Measurements from ENCODE around the gene THBS1. TPM values are rescaled to one million over a fixed set of nuclear protein-coding genes. Genes with fewer than 3 reads are reported as not detected.

THBS1 gene
- 100 to 1,000 TPM; 119 to 341 (median 210) TPM for total RNA-seq

- intact Hi-C loops (cut with DNase I; ENCODE audit: low total_unique reads) = loop anchor here (5.0 kb wide), 2 partner anchors 408 to 763 kb away; no protein-coding TSS in a partner anchor
- TF ChIP-seq CTCF (IDR thresholded peaks at IDR 0.05) (no peak), POLR2A (IDR thresholded peaks at IDR 0.05) (peak; percentile 82 to 97)
- H3K27me3 ChIP-seq = no peaks in the 10 kb centered on the region
- peak within 1 kb of the TSS; percentile 98 for H3K27ac ChIP-seq
- H3K9me3 ChIP-seq = no peaks in the 10 kb centered on the region
- H3K4me3 ChIP-seq = peak within 1 kb of the TSS; percentile 90 to 91
- H3K4me1 ChIP-seq = peaks cover 6 to 11% of the 10 kb centered on the region in 2 donors
- H3K36me3 ChIP-seq = no peaks in the 10 kb centered on the region
- peak; percentile 94 to 95 for DNase-seq
These were observed at the start of gene THBS1 for GRCh38 chr15:39580485-39581241. Gene THBS1 (plus strand): TSS chr15:39581079. CDS start chr15:39581858, 779 bp downstream.

- no peak for DNase-seq
- H3K27me3 ChIP-seq = no peaks in the 10 kb centered on the region
- H3K9me3 ChIP-seq = no peaks in the 10 kb centered on the region
- intact Hi-C loops (cut with DNase I; ENCODE audit: low total_unique reads) = no loop called here
- H3K4me3 ChIP-seq = no peak overlapping the region
- no peaks in the 10 kb centered on the region for H3K36me3 ChIP-seq
- no peak overlapping the region for H3K27ac ChIP-seq
- no peak for TF ChIP-seq CTCF (IDR thresholded peaks at IDR 0.05)
- no peak for TF ChIP-seq POLR2A (IDR thresholded peaks at IDR 0.05)
- H3K4me1 ChIP-seq = peaks cover 0 to 3% of the 10 kb centered on the region in 2 donors
These were observed 45.9 kb upstream of the THBS1 start for GRCh38 chr15:39534996-39535395.

GRCh38 chr15:39535466-39535865, 45.4 kb upstream of the THBS1 start:
- H3K4me1 ChIP-seq = peaks cover 0 to 4% of the 10 kb centered on the region in 2 donors
- no peak overlapping the region for H3K4me3 ChIP-seq
- no peaks in the 10 kb centered on the region for H3K36me3 ChIP-seq
- no peak overlapping the region for H3K27ac ChIP-seq
- DNase-seq = no peak
- no peaks in the 10 kb centered on the region for H3K27me3 ChIP-seq
- intact Hi-C loops (cut with DNase I; ENCODE audit: low total_unique reads) = no loop called here
- no peaks in the 10 kb centered on the region for H3K9me3 ChIP-seq
- no peak for TF ChIP-seq POLR2A (IDR thresholded peaks at IDR 0.05)

- intact Hi-C loops (cut with DNase I; ENCODE audit: low total_unique reads) = no loop called here
- H3K27me3 ChIP-seq = no peaks in the 10 kb centered on the region
- H3K4me1 ChIP-seq = peaks cover 0 to 8% of the 10 kb centered on the region in 2 donors
- no peak for DNase-seq
- H3K9me3 ChIP-seq = no peaks in the 10 kb centered on the region
- H3K36me3 ChIP-seq = no peaks in the 10 kb centered on the region
- no peak overlapping the region for H3K4me3 ChIP-seq
- TF ChIP-seq POLR2A (IDR thresholded peaks at IDR 0.05) = no peak
- TF ChIP-seq CTCF (IDR thresholded peaks at IDR 0.05) = no peak
- H3K27ac ChIP-seq = no peak overlapping the region
These were observed 41.9 kb upstream of the THBS1 start for GRCh38 chr15:39538936-39539335.

GRCh38 chr15:39539466-39539865, 41.4 kb upstream of the THBS1 start:
- H3K27me3 ChIP-seq = no peaks in the 10 kb centered on the region
- TF ChIP-seq POLR2A (IDR thresholded peaks at IDR 0.05) = no peak
- TF ChIP-seq CTCF (IDR thresholded peaks at IDR 0.05) = no peak
- peak overlapping the region; percentile 26 to 32 for H3K27ac ChIP-seq
- DNase-seq = no peak
- intact Hi-C loops (cut with DNase I; ENCODE audit: low total_unique reads) = no loop called here
- H3K4me1 ChIP-seq = peaks cover 0 to 8% of the 10 kb centered on the region in 2 donors
- H3K36me3 ChIP-seq = no peaks in the 10 kb centered on the region
- no peaks in the 10 kb centered on the region for H3K9me3 ChIP-seq
- H3K4me3 ChIP-seq = no peak overlapping the region

Measured in uterus (tissue), 4 donors.